ENCODE measurements around the gene DUOX1. TPM values are rescaled to one million over a fixed set of nuclear protein-coding genes. Genes with fewer than 3 reads are reported as not detected.

Gene DUOX1
- total RNA-seq, 1 experiment from 2014 or later, result 19.6 TPM

Other genes starting within 250 kb of the DUOX1 start
- not detected for gene TERB2, start 173.3 kb upstream of the DUOX1 start, total RNA-seq (2021; ENCODE audit: unreplicated experiment)
- 116 TPM for gene SORD, start 106.8 kb upstream of the DUOX1 start, total RNA-seq (2021; ENCODE audit: unreplicated experiment)
- 0.44 TPM for gene DUOX2, start 15.8 kb upstream of the DUOX1 start, total RNA-seq (2021; ENCODE audit: unreplicated experiment)
- not detected for gene DUOXA2, start 15.7 kb upstream of the DUOX1 start, total RNA-seq (2021; ENCODE audit: unreplicated experiment)
- 2.3 TPM for gene DUOXA1, start 115 bp upstream of the DUOX1 start, total RNA-seq (2021; ENCODE audit: unreplicated experiment)
- 2.6 TPM for gene SHF, start 58.0 kb downstream of the DUOX1 start, total RNA-seq (2021; ENCODE audit: unreplicated experiment)
- not detected for gene SLC28A2, start 122.2 kb downstream of the DUOX1 start, total RNA-seq (2021; ENCODE audit: unreplicated experiment)
- gene GATM, start 248.6 kb downstream of the DUOX1 start, total RNA-seq (2021; ENCODE audit: unreplicated experiment), result 3.1 TPM

All from HCT116 (cell line).